OCI-LY1 (cell line): ENCODE results near the gene ELOVL4.

ENCODE experiments used
- CTCF ChIP-seq: fragments of 200-600 bp; sonication (generic), shearing (Covaris generic); IDR thresholded peaks from 2 replicates; pipeline ENCODE4 v1.5.1; 2017; ENCODE audit warnings: mild to moderate bottlenecking, antibody characterized with exemption, low read length, moderate library complexity, mixed read lengths
- EZH2 ChIP-seq: fragments of 200-600 bp; sonication (generic), shearing (Covaris generic); IDR thresholded peaks from 2 replicates; pipeline ENCODE4 v1.8.0; 2017; ENCODE audit warnings: borderline replicate concordance, mixed run types, mild to moderate bottlenecking, antibody characterized with exemption, low read length, moderate library complexity, mixed read lengths

DNA sequence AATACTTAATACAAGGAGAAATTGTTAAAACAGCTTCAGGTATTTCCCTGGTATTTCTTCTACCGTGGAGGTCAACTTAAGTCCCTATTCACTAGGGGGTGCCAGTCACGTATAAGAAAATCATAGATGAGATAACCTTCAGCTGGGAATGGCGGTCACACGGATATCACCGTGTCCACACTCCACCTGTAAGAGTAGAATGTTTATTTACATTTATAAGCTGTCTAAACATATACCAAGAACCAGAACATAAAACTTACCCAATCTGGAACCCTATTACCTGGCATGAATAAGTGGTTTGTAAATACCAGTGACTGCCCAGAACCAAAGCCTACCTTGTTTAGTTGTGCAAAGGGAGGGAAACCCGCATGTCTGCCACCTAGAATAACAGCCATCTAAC lies 1.9 kb upstream of the ELOVL4 start:
- TF ChIP-seq CTCF (peak; percentile 78), EZH2 (no peak)
